Activated T-cell treated with anti-CD3 and anti-CD28 coated beads, Interleukin-2, amount 50 U/mL, for 24 hours (primary cell): ENCODE measurements around the gene GPR179.

Source experiments
- DNase-seq: peaks from one replicate; pipeline ENCODE4 v3.0.0-alpha.2; 2020
- H3K27ac Mint-ChIP-seq: 2 replicates; pipeline ENCODE4 v1.8.0; 2020; ENCODE audit warnings: mild to moderate bottlenecking, mixed read lengths
- H3K27me3 Mint-ChIP-seq: 2 replicates; pipeline ENCODE4 v1.8.0; 2020; ENCODE audit warnings: mixed read lengths
- H3K36me3 Mint-ChIP-seq: 2 replicates; pipeline ENCODE4 v1.8.0; 2020; ENCODE audit warnings: low read depth, mixed read lengths
- H3K4me1 Mint-ChIP-seq: 2 replicates; pipeline ENCODE4 v1.8.0; 2020; ENCODE audit warnings: low read depth, mixed read lengths
- H3K4me3 Mint-ChIP-seq: 2 replicates; pipeline ENCODE4 v1.8.0; 2020; ENCODE audit warnings: mild to moderate bottlenecking, moderate library complexity, mixed read lengths
- H3K9me3 Mint-ChIP-seq: 2 replicates; pipeline ENCODE4 v1.8.0; 2020; ENCODE audit warnings: mixed read lengths

Gene GPR179

DNA sequence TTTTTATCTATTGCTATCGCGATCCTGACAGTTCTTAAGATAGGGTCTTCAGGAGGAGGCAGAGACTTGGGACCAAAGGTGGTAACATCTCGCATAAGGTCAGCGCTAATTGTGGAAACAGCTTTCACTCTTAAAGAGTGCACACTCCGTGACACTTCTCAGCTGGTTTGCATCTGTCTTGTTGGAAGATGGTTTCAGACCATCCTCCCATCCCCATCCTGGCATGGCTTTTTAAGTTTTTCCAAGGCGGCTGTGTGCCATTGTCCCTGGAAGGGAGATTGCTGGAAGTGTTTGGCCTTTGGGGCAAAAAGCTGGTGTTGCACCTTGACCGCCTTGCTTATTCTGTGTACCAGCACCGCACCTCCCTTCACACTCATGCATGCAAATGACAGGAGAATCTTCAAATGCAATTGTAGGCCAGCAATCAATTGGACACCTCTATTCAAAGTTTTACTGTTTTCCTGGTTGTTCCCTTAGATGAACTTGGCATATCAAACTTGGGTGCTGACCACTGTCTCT, 9.4 kb upstream of the GPR179 start:
- DNase-seq, result no peak
- Mint-ChIP-seq H3K4me3 (peak overlapping the region; percentile 78), H3K4me1 (peaks cover 61% of the 10 kb centered on the region), H3K9me3 (no peaks in the 10 kb centered on the region), H3K36me3 (no peaks in the 10 kb centered on the region), H3K27me3 (no peaks in the 10 kb centered on the region), H3K27ac (peak overlapping the region; percentile 16)

DNA sequence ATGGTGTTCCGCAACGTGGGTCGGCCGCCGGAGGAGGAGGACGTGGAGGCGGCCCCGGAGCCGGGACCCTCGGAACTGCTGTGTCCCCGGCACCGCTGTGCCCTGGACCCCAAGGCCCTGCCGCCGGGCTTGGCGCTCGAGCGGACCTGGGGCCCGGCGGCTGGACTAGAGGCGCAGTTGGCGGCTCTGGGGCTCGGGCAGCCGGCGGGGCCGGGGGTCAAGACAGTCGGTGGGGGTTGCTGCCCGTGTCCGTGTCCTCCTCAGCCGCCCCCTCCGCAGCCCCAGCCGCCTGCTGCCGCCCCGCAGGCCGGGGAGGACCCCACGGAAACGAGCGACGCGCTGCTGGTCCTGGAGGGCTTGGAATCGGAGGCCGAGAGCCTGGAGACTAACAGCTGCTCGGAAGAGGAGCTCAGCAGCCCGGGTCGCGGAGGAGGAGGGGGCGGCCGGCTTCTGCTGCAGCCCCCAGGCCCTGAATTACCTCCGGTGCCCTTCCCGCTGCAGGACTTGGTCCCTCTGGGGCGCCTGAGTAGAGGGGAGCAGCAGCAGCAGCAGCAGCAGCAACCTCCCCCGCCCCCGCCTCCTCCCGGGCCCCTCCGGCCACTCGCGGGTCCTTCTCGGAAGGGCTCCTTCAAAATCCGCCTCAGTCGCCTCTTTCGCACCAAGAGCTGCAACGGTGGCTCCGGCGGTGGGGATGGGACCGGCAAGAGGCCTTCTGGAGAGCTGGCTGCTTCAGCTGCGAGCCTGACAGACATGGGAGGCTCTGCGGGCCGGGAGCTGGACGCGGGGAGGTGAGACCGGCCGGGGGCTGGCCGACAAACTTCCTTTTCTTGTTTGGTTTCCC, 8.7 kb upstream of the GPR179 start:
- peak; percentile 58 for DNase-seq
- no peaks in the 10 kb centered on the region for H3K9me3 Mint-ChIP-seq
- H3K4me1 Mint-ChIP-seq, result peaks cover 57% of the 10 kb centered on the region
- peak overlapping the region; percentile 78 for H3K4me3 Mint-ChIP-seq
- no peaks in the 10 kb centered on the region for H3K27me3 Mint-ChIP-seq
- H3K27ac Mint-ChIP-seq, result no peak overlapping the region
- H3K36me3 Mint-ChIP-seq, result no peaks in the 10 kb centered on the region

DNA sequence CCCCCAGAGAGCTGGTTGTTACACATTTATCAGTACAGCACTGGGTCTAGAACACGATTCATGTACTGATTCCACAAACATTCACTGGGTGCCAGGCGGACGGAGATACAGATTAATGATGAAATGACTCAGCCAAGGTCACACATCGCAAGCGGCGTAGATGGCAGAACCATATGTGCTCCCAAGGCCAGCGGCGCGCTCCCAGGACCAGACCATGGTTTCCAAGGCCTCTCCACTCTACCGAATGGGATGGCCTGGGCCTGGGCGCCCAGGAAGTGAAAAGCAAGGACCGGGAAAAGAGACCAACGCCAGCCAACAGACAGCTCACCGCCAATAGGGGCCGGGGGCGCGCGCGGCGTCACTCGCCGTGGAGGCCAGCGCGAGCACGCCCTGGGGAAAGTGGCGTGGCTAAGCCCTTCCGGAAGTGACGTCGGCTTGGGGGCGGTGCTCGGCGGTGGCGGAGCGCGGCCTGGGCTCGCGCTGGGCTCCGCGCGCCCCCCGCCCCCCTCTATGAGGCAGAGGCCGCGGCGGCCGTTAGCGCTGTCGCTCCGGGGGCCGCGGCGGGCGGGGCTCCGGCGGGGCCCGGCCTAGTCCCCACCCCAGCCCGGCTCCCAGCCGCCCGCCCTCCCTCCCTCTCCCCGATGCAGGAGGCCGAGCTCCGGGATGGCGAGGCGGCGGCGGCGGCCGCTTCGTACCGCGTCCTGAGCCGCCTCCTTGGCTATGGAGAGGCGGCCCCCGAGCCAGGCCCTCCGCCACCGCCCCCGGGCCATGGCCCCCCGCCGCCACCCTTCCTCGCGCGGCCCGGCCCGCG, 7.9 kb upstream of the GPR179 start, which contains the start of gene SOCS7:
Gene SOCS7, plus strand, starts transcription at position 433 of the 811 bp plus-strand sequence. Its CDS starts 209 bp downstream, at position 642.
- Mint-ChIP-seq H3K4me1 (peaks cover 49% of the 10 kb centered on the region), H3K4me3 (peak within 1 kb of the TSS; percentile 85), H3K27me3 (no peaks in the 10 kb centered on the region), H3K9me3 (no peaks in the 10 kb centered on the region), H3K27ac (peak within 1 kb of the TSS; percentile 98), H3K36me3 (no peaks in the 10 kb centered on the region)
- peak; percentile 96 for DNase-seq

DNA sequence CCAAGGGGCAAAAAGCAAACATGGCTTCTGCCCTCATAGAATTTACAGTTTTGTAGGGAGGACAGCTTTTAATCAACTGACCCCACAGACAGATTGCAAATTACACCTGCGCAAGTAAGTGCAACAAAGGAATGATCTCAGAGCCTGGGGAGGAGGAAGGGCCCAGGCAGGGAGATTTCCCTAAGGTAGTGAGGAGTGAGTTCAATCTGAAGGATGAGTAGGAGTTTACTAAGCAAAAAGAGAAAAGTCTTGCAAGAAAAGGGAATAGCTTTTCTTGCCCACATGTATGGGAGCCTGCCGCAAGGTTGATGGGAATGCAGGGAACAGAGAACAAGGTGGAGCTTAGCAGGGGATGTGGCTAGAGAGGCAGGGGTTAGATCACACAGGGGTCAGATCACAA, 6.3 kb upstream of the GPR179 start:
- Mint-ChIP-seq H3K27ac (no peak overlapping the region), H3K36me3 (no peaks in the 10 kb centered on the region), H3K9me3 (no peaks in the 10 kb centered on the region), H3K27me3 (no peaks in the 10 kb centered on the region), H3K4me3 (no peak overlapping the region), H3K4me1 (peaks cover 39% of the 10 kb centered on the region)
- no peak for DNase-seq

DNA sequence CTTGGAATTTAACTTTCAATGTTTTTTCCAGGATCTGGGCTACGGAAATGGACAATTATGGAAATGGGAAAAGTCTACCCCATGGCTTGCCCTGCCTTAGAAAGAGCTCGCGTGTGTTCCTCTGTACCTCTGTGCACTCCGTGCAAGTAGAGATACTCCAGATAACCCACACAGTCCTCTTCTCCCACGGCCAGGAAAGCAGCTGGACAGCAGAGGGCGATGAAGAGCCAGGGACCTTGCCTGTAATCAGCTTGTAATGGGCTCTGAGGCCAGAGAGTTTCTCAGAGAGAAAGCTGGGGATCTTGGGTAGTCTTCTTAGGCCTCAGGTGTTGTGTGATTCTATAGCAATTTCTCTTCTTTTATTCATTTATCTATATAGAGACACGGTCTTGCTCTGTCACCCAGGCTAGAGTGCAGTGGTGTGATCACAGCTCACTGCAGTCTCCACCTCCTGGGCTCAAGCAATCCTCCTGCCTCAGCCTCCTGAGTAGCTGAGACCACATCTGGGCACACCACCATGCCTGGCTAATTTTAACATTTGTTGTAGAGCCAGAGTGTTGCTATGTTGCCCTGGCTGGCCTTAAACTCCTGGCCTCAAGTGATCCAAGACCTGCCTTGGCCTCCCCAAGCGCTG, 5.5 kb upstream of the GPR179 start:
- Mint-ChIP-seq H3K27ac (no peak overlapping the region), H3K4me1 (peaks cover 30% of the 10 kb centered on the region), H3K9me3 (no peaks in the 10 kb centered on the region), H3K27me3 (no peaks in the 10 kb centered on the region), H3K4me3 (no peak overlapping the region), H3K36me3 (no peaks in the 10 kb centered on the region)
- peak; percentile 88 for DNase-seq

DNA sequence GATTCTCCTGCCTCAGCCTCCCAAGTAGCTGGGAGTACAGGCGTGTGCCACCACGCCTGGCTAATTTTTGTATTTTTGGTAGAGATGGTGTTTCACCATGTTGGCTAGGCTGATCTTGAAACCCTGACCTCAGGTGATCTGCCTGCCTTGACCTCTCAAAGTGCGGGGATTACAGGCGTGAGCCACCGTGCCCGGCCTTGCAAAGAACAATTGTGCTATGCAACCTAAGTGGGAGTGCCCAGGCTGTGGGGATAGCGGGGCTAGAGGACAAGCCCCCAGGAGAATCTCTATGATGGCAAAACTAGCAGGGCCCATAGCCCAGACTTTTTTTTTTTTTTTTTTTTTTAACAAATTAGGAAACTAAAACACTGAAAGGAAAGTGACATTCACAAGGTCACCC, 2.0 kb upstream of the GPR179 start:
- Mint-ChIP-seq H3K36me3 (no peaks in the 10 kb centered on the region), H3K27me3 (no peaks in the 10 kb centered on the region), H3K9me3 (no peaks in the 10 kb centered on the region), H3K4me1 (peaks cover 9% of the 10 kb centered on the region), H3K27ac (no peak overlapping the region), H3K4me3 (no peak overlapping the region)
- no peak for DNase-seq

DNA sequence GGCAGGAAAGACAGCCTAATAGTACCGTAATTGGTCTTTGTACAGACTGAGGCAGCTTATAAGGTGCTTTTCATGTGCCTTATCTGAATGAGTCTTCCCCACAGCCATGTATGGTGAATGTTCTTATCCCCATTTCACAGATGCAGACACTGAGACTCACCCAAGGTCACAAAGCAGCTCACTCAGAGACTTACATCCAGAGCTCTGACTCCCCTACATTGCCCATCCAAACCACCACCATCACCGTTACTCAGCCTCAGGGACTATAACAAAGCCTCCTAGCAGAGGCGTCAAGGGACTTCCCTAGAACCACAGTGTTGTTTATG, 627 bp upstream of the GPR179 start:
- Mint-ChIP-seq H3K36me3 (no peaks in the 10 kb centered on the region), H3K27me3 (no peaks in the 10 kb centered on the region), H3K9me3 (no peaks in the 10 kb centered on the region), H3K27ac (no peak overlapping the region), H3K4me3 (no peak overlapping the region), H3K4me1 (peaks cover 5% of the 10 kb centered on the region)
- no peak for DNase-seq

DNA sequence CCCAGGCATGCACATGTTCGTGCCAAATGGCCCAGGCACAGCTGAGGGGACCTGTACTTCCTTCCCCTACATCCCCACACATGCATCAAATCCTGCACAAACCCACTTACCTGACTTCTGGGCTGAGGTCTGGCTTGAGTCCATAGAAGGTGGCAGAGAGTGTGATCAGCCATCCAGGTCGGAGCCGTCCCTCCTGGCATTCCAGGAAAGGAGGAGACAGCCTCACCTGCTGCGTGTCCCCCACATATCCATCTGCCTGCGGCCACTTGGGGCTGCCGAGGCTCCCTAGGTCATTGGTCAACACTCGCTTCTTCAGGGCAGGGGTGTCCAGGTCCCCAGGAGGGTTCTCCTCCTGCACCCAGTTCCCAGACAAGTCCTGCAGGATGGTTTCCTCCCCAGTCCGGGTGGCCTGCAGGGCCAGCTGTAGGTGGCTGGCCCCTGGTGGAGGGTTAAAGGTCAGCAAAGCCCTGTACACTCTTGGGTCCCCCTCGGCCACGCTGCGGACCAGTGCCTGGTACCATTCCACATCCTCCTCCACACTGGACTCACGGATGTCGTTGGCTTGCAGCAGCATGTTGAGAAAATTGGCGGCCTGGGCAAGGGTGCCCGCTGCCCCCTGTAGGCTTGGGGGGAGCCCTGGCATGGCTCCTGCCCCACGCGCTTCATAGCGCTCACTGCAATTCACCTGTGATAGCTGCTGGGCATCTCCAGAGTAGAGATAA, 709 bp downstream of the GPR179 start:
- no peak for DNase-seq
- Mint-ChIP-seq H3K36me3 (no peaks in the 10 kb centered on the region), H3K27ac (no peak overlapping the region), H3K4me3 (no peak overlapping the region), H3K9me3 (no peaks in the 10 kb centered on the region), H3K27me3 (no peaks in the 10 kb centered on the region), H3K4me1 (no peaks in the 10 kb centered on the region)

DNA sequence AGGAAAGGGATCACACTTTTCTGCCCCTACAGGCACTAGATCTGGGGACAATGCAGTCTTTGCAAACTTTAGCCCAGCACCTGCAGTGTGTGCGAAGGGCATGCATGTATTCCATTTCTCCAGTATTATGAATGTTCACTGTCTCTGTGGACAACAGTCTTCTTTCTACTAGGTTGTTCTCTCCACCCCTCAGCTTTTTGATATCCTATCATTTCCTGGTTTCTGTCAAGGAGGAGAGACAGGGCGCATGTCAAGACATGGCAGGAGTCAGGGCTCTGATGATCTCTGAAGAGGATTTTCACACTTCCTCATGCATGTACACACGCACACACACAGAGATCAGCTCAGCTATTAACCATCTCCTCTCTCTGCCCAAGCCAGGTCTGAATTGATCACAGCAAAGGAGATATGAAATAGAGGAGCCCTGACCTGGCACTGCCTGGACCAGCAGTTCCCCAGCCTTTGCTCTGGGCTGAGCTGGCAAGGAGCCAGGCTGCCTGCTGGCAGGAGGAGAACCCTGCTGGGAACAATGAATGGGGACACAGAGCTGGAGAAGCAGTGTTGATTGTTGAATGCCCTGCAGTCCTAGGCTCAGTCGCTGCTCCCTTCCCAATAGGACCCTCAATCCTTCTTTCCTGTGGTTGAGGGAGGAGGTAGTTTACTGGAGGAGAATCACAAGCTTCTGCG, 2.6 kb downstream of the GPR179 start:
- no peak overlapping the region for H3K27ac Mint-ChIP-seq
- no peaks in the 10 kb centered on the region for H3K9me3 Mint-ChIP-seq
- no peak overlapping the region for H3K4me3 Mint-ChIP-seq
- no peaks in the 10 kb centered on the region for H3K36me3 Mint-ChIP-seq
- no peaks in the 10 kb centered on the region for H3K27me3 Mint-ChIP-seq
- no peak for DNase-seq
- no peaks in the 10 kb centered on the region for H3K4me1 Mint-ChIP-seq

DNA sequence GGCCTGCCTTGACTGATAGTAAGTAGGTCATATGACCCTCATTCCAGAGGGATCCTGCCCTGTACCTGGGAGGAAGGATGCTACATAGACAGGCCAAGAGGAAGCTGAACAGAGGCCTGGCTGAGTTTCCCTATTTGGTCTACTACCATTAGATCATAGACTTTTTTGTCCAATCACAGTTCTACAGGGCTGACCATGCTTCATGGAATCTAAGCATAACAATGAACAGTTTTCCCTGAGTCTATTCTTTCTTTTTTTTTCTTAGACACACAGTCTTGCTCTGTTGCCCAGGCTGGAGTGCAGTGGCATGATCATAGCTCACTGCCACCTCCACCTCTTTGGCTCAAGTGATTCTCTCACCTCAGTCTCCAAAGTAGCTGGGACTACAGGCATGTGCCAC, 3.9 kb downstream of the GPR179 start:
- DNase-seq, result no peak
- H3K9me3 Mint-ChIP-seq, result no peaks in the 10 kb centered on the region
- no peak overlapping the region for H3K27ac Mint-ChIP-seq
- H3K27me3 Mint-ChIP-seq, result no peaks in the 10 kb centered on the region
- H3K36me3 Mint-ChIP-seq, result no peaks in the 10 kb centered on the region
- H3K4me1 Mint-ChIP-seq, result no peaks in the 10 kb centered on the region
- no peak overlapping the region for H3K4me3 Mint-ChIP-seq

DNA sequence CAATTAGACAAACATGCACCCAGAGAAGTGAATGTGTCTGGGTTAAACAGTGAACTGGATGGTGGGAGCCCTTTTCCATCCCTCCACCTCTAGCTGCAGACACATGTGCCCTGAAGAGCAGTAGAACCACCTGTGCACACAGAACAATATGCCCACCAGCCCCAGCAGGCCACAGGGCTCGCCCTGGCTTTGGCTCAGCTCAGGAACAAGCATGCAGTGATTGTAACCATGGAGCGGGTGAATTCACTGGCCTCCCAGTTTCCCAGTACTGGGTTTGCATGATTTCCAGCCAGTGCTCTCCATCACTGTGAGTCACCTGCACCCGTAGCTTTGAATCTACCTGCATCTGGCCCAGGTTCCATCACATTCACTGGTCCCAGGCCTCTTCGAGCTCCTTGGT, 5.2 kb downstream of the GPR179 start:
- Mint-ChIP-seq H3K9me3 (no peaks in the 10 kb centered on the region), H3K4me3 (no peak overlapping the region)

DNA sequence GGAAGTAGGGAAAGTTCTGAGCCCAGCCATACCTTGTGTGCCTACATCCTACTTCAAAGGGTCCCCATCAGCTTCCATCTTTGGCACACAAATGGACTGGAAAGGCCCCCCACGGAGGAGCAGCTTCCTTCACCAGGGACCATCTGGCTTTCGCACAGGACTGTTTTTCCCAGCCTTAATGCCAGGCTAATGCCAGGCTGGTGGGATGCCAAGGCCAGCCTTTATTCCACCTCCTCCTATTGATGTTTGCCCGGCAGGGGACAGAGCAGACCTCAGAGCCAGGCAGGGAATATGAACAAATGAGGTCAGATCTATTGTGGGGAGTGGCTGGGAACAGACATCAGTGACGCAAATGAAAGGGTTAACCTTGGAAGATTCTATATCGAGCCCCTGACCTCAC, 5.7 kb downstream of the GPR179 start:
- no peak for DNase-seq
- Mint-ChIP-seq H3K4me3 (no peak overlapping the region), H3K36me3 (no peaks in the 10 kb centered on the region), H3K27me3 (peaks cover 6% of the 10 kb centered on the region), H3K4me1 (no peaks in the 10 kb centered on the region), H3K9me3 (no peaks in the 10 kb centered on the region), H3K27ac (no peak overlapping the region)

More for the DNA sequence above, 5.2 kb downstream of the GPR179 start:
- Mint-ChIP-seq H3K27ac (no peak overlapping the region), H3K27me3 (peaks cover 3% of the 10 kb centered on the region), H3K4me1 (no peaks in the 10 kb centered on the region), H3K36me3 (no peaks in the 10 kb centered on the region)
- no peak for DNase-seq

DNA sequence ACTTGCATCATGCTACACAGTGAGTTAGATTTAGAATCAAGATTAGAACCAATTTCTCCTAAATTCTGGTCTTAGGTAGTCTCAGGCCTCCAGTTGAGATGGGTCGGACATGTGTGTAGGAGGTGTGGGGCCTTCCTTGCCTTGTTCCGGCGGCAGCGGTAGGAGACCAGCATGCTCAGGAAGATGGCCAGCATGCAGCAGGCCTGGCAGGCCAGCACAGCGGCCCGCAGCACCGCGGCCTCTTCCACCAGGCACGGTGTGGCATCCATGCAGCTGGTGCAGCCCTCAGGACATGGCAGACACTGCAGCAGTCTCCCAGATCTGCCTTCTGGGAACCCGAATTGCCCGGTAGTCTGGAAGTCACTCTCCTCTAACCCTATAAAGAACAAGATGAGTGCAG, 6.9 kb downstream of the GPR179 start:
- Mint-ChIP-seq H3K27me3 (peaks cover 7% of the 10 kb centered on the region), H3K9me3 (no peaks in the 10 kb centered on the region), H3K4me3 (no peak overlapping the region), H3K27ac (no peak overlapping the region), H3K4me1 (no peaks in the 10 kb centered on the region), H3K36me3 (no peaks in the 10 kb centered on the region)
- no peak for DNase-seq
